Uterus (tissue), 4 donors: ENCODE measurements around the gene ACVR1C. TPM values are rescaled to one million over a fixed set of nuclear protein-coding genes. Genes with fewer than 3 reads are reported as not detected.
A peak's percentile ranks its signal among the peaks of the same experiment; 100 is the strongest.

Experiments used
- DNase-seq, 2 donors: peaks; one replicate each; pipeline ENCODE4 v3.0.0-alpha.2; 2019 to 2020
- H3K27ac ChIP-seq, 2 donors: fragments of 200-600 bp; sonication (generic); 1 replicate in 1 of 2; 2 replicates in 1 of 2; pipeline ENCODE4 v1.5.1; 2016 to 2018
- H3K27me3 ChIP-seq, 2 donors: fragments of 200-600 bp; sonication (generic); one replicate each; pipeline ENCODE4 v1.5.1; 2018 to 2019; ENCODE audit warnings: control low read depth in 1 of 2
- H3K36me3 ChIP-seq, 2 donors: fragments of 200-600 bp; sonication (generic); one replicate each; pipeline ENCODE4 v1.5.1; 2019; ENCODE audit warnings: control low read depth in 1 of 2
- H3K4me1 ChIP-seq, 2 donors: fragments of 200-600 bp; sonication (generic); one replicate each; pipeline ENCODE4 v1.5.1; 2018 to 2019; ENCODE audit warnings: control low read depth in 1 of 2
- H3K4me3 ChIP-seq, 2 donors: fragments of 200-600 bp; sonication (generic); 1 replicate in 1 of 2; 2 replicates in 1 of 2; pipeline ENCODE4 v1.5.1; 2018 to 2019; ENCODE audit warnings: mild to moderate bottlenecking in 1 of 2
- H3K9me3 ChIP-seq, 2 donors: fragments of 200-600 bp; sonication (generic); one replicate each; pipeline ENCODE4 v1.5.1; 2019; ENCODE audit warnings: control low read depth in 1 of 2
- POLR2A ChIP-seq, 2 donors: fragments of 450-650 bp; IDR thresholded peaks; one replicate each; pipeline ENCODE4 v1.6.1; 2016; ENCODE audit warnings: antibody characterized with exemption in 2 of 2, mild to moderate bottlenecking in 1 of 2, moderate library complexity in 1 of 2
- intact Hi-C: fragments of 100-400 bp; cut with DNase I; formaldehyde crosslinking; loops from one replicate; pipeline ENCODE4 v1.15.1; 2023; ENCODE audit warnings: low total_unique reads
- total RNA-seq, 4 donors: library from RNA; depleted of rRNA in 3 of 4; stranded (reverse); fragments of >200 nt in 3 of 4; gene quantifications; one replicate each; pipeline versions ENCODE4 v1.1.0 to v1.2.4, GENCODE V29; 2014 to 2023
- TF ChIP-seq, protein P1 (sequence below), 4 experiments: fragments of 200-600 bp in 2 of 4; fragments of 450-650 bp in 2 of 4; sonication (generic) in 2 of 4; IDR thresholded peaks; one replicate each; pipeline ENCODE4 v1.5.1; 2016 to 2019; ENCODE audit warnings: antibody characterized with exemption in 4 of 4, mild to moderate bottlenecking in 2 of 4, moderate library complexity in 1 of 4
- donor health status: DM: yes; HTN: yes; CAD: no.

The ACVR1C gene
- total RNA-seq, 4 donors from 2014 or later: 0.51 to 1.2 (median 0.72) TPM

DNA sequence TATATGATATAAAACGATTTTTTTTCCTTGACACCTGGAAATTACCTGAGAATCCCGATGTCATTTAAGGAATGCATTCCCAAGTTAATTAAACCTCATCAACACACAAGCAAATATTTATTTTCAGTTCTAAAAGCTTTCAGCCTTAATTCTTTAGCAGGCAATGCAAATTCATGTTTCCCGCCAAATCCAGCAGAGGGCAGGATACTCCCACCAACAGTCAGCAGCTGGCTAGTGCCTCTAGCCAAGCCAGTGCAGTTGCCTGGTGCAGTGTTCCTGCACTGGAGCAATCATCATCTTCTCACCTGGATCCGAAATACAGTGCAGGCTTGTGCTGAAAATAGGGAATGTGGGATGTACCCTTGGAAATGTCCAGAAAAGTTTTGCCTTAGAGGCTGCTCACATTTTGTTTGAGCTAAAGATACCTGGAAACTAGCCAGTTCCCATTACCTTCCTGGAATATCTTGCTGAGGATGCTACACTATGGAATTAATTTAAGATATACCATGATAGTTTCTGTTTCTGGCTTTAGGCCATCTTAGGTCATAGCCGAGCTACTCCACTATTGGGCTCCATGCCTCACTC, 136.4 kb downstream of the ACVR1C start:
- Histone ChIP-seq H3K9me3 (no peaks in the 10 kb centered on the region), H3K4me3 (no peak overlapping the region), H3K27me3 (no peaks in the 10 kb centered on the region), H3K27ac (no peak overlapping the region), H3K36me3 (no peaks in the 10 kb centered on the region), H3K4me1 (no peaks in the 10 kb centered on the region)
- intact Hi-C loops: no loop called here
- TF ChIP-seq, protein P1, sequence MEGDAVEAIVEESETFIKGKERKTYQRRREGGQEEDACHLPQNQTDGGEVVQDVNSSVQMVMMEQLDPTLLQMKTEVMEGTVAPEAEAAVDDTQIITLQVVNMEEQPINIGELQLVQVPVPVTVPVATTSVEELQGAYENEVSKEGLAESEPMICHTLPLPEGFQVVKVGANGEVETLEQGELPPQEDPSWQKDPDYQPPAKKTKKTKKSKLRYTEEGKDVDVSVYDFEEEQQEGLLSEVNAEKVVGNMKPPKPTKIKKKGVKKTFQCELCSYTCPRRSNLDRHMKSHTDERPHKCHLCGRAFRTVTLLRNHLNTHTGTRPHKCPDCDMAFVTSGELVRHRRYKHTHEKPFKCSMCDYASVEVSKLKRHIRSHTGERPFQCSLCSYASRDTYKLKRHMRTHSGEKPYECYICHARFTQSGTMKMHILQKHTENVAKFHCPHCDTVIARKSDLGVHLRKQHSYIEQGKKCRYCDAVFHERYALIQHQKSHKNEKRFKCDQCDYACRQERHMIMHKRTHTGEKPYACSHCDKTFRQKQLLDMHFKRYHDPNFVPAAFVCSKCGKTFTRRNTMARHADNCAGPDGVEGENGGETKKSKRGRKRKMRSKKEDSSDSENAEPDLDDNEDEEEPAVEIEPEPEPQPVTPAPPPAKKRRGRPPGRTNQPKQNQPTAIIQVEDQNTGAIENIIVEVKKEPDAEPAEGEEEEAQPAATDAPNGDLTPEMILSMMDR (IDR thresholded peaks at IDR 0.05): peak; percentile 49 to 58 (median 52)
- TF ChIP-seq POLR2A (IDR thresholded peaks at IDR 0.05): no peak
- DNase-seq: peak; percentile 18 to 31

DNA sequence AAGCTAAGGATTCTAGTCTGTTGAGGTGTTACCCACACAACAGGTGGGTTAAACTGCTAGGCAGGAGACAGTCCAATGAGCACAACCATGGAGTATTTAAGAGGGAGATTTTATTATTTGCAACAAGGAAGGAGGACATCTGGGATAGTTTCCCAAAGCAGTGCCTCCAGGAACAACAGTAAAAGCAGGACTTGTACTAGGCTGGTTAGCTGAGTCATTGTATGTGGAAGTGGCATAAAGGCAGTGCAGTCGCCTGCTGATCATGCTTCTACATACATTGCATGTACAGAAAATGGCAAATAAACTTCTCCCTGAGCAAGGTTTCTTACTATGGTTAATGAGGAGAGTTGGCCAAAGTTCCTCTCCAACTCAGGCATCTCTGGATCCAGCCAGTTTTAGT, 138.7 kb downstream of the ACVR1C start:
- Histone ChIP-seq H3K4me1 (no peaks in the 10 kb centered on the region), H3K4me3 (no peak overlapping the region), H3K27ac (no peak overlapping the region), H3K9me3 (no peaks in the 10 kb centered on the region), H3K36me3 (no peaks in the 10 kb centered on the region), H3K27me3 (no peaks in the 10 kb centered on the region)
- DNase-seq: no peak
- TF ChIP-seq, protein P1 (IDR thresholded peaks at IDR 0.05): no peak
- TF ChIP-seq POLR2A (IDR thresholded peaks at IDR 0.05): no peak
- intact Hi-C loops: no loop called here

GRCh38 chr2:157488877-157489276, 139.8 kb downstream of the ACVR1C start:
- Histone ChIP-seq H3K36me3 (no peaks in the 10 kb centered on the region), H3K9me3 (no peaks in the 10 kb centered on the region), H3K4me1 (no peaks in the 10 kb centered on the region), H3K4me3 (no peak overlapping the region), H3K27ac (no peak overlapping the region), H3K27me3 (no peaks in the 10 kb centered on the region)
- TF ChIP-seq POLR2A (IDR thresholded peaks at IDR 0.05): no peak
- TF ChIP-seq, protein P1 (IDR thresholded peaks at IDR 0.05): no peak
- DNase-seq: no peak
- intact Hi-C loops: no loop called here

- DNase-seq: no peak
- H3K27me3 ChIP-seq: no peaks in the 10 kb centered on the region
- no peaks in the 10 kb centered on the region for H3K4me1 ChIP-seq
- H3K27ac ChIP-seq: no peak overlapping the region
- intact Hi-C loops: no loop called here
- no peaks in the 10 kb centered on the region for H3K9me3 ChIP-seq
- H3K4me3 ChIP-seq: no peak overlapping the region
- no peak for TF ChIP-seq POLR2A (IDR thresholded peaks at IDR 0.05)
- TF ChIP-seq, protein P1 (IDR thresholded peaks at IDR 0.05): no peak
- no peaks in the 10 kb centered on the region for H3K36me3 ChIP-seq
Measured at GRCh38 chr2:157487747-157488146, 140.9 kb downstream of the ACVR1C start.

DNA sequence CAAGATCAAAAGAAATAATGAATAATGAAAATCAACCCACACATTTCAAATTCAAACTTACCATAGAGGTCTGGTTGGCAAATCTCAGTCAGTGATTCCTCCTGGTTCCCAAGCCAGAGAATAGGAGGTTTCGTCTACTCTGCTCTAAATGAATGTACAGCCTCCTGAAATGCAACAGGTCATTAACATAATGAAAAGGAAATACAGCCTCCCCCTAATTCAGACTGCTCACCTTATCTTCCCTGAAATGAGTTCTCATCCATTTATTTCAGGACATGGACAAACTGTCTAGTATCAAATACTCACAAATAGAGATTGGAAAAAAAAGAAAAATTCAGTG, 141.4 kb downstream of the ACVR1C start:
- intact Hi-C loops: no loop called here
- Histone ChIP-seq H3K27me3 (no peaks in the 10 kb centered on the region), H3K36me3 (no peaks in the 10 kb centered on the region), H3K9me3 (no peaks in the 10 kb centered on the region), H3K27ac (no peak overlapping the region), H3K4me1 (no peaks in the 10 kb centered on the region), H3K4me3 (no peak overlapping the region)
- DNase-seq: no peak
- TF ChIP-seq, protein P1 (IDR thresholded peaks at IDR 0.05): no peak
- TF ChIP-seq POLR2A (IDR thresholded peaks at IDR 0.05): no peak
